ENCODE data around the gene C4B.
"Not testable (repeated sequence)": the region's sequence is repeated elsewhere in the genome, so short reads cannot be mapped to it uniquely, and the experiment has no call there.

GRCh38 chr6:32035283-32036013, 20.9 kb downstream of the C4B start:
- not testable (repeated sequence) for TF ChIP-seq HOXB5 (CRISPR knock-in tag; IDR thresholded peaks at IDR 0.05); CTCF (IDR thresholded peaks at IDR 0.05); EP300 (IDR thresholded peaks at IDR 0.05); PHF8 (IDR thresholded peaks at IDR 0.05; ENCODE audit: borderline replicate concordance, low read depth); USF2 (IDR thresholded peaks at IDR 0.05)
